ENCODE data around the gene PACRG. TPM values are rescaled to one million over a fixed set of nuclear protein-coding genes. Genes with fewer than 3 reads are reported as not detected.

Gene PACRG
- total and polyA plus RNA-seq, 2 experiments from 2014 or later = 0.17 to 0.68 TPM

DNA sequence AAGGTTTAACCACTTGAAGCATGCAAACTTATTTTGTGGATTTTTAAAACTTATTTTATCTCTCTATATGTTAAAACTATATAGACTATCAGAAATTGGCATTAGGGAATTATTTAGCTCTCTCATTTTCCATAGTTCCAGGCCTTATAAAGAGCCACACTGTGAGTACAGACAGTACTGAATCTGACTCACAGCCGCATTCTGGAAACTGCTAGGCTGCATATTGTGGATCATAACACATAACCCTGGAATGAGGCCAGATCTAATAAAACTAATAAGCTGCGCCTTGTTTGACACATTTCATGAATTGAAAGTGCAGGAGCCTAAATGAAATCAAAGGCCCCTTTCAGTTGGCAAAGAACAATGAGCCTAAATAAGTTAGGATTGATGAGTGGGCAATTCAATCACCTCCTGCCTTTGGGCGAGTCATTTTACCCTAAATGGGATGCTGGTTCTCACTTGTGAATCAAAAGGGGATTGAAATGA lies 308.4 kb downstream of the PACRG start:
- Histone ChIP-seq H3K4me3 (no peak overlapping the region), H3K27me3 (ENCODE audit: insufficient read depth) (no peaks in the 10 kb centered on the region), H2AFZ (no peak overlapping the region), H3F3A (replicated peaks; ENCODE audit: low read depth) (no peaks in the 10 kb centered on the region), H3K9me2 (ENCODE audit: insufficient read depth) (peaks cover 4% of the 10 kb centered on the region; the same call in 1 of the 2 replicates), H3K36me3 (ENCODE audit: insufficient read depth) (no peaks in the 10 kb centered on the region; the same call in 1 of the 2 replicates), H3K4me2 (no peak overlapping the region), H3K79me2 (replicated peaks; ENCODE audit: insufficient read depth) (no peaks in the 10 kb centered on the region), H3K4me1 (ENCODE audit: insufficient read depth) (no peaks in the 10 kb centered on the region), H3K27ac (ENCODE audit: low read depth) (no peak overlapping the region), H4K20me1 (replicated peaks; ENCODE audit: insufficient read depth) (no peaks in the 10 kb centered on the region)
- TF ChIP-seq, protein P1, sequence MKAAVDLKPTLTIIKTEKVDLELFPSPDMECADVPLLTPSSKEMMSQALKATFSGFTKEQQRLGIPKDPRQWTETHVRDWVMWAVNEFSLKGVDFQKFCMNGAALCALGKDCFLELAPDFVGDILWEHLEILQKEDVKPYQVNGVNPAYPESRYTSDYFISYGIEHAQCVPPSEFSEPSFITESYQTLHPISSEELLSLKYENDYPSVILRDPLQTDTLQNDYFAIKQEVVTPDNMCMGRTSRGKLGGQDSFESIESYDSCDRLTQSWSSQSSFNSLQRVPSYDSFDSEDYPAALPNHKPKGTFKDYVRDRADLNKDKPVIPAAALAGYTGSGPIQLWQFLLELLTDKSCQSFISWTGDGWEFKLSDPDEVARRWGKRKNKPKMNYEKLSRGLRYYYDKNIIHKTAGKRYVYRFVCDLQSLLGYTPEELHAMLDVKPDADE (IDR thresholded peaks at IDR 0.05) = no peak
- TF ChIP-seq, protein P2, sequence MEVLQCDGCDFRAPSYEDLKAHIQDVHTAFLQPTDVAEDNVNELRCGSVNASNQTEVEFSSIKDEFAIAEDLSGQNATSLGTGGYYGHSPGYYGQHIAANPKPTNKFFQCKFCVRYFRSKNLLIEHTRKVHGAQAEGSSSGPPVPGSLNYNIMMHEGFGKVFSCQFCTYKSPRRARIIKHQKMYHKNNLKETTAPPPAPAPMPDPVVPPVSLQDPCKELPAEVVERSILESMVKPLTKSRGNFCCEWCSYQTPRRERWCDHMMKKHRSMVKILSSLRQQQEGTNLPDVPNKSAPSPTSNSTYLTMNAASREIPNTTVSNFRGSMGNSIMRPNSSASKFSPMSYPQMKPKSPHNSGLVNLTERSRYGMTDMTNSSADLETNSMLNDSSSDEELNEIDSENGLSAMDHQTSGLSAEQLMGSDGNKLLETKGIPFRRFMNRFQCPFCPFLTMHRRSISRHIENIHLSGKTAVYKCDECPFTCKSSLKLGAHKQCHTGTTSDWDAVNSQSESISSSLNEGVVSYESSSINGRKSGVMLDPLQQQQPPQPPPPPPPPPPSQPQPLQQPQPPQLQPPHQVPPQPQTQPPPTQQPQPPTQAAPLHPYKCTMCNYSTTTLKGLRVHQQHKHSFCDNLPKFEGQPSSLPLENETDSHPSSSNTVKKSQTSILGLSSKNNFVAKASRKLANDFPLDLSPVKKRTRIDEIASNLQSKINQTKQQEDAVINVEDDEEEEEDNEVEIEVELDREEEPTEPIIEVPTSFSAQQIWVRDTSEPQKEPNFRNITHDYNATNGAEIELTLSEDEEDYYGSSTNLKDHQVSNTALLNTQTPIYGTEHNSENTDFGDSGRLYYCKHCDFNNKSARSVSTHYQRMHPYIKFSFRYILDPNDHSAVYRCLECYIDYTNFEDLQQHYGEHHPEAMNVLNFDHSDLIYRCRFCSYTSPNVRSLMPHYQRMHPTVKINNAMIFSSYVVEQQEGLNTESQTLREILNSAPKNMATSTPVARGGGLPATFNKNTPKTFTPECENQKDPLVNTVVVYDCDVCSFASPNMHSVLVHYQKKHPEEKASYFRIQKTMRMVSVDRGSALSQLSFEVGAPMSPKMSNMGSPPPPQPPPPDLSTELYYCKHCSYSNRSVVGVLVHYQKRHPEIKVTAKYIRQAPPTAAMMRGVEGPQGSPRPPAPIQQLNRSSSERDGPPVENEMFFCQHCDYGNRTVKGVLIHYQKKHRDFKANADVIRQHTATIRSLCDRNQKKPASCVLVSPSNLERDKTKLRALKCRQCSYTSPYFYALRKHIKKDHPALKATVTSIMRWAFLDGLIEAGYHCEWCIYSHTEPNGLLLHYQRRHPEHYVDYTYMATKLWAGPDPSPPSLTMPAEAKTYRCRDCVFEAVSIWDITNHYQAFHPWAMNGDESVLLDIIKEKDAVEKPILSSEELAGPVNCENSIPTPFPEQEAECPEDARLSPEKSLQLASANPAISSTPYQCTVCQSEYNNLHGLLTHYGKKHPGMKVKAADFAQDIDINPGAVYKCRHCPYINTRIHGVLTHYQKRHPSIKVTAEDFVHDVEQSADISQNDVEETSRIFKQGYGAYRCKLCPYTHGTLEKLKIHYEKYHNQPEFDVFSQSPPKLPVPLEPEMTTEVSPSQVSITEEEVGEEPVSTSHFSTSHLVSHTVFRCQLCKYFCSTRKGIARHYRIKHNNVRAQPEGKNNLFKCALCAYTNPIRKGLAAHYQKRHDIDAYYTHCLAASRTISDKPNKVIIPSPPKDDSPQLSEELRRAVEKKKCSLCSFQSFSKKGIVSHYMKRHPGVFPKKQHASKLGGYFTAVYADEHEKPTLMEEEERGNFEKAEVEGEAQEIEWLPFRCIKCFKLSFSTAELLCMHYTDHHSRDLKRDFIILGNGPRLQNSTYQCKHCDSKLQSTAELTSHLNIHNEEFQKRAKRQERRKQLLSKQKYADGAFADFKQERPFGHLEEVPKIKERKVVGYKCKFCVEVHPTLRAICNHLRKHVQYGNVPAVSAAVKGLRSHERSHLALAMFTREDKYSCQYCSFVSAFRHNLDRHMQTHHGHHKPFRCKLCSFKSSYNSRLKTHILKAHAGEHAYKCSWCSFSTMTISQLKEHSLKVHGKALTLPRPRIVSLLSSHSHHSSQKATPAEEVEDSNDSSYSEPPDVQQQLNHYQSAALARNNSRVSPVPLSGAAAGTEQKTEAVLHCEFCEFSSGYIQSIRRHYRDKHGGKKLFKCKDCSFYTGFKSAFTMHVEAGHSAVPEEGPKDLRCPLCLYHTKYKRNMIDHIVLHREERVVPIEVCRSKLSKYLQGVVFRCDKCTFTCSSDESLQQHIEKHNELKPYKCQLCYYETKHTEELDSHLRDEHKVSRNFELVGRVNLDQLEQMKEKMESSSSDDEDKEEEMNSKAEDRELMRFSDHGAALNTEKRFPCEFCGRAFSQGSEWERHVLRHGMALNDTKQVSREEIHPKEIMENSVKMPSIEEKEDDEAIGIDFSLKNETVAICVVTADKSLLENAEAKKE (CRISPR knock-in tag; IDR thresholded peaks at IDR 0.05) = no peak
- TF ChIP-seq STAT1 (IDR thresholded peaks at IDR 0.05; ENCODE audit: unreplicated experiment) (no peak), ZNF331 (CRISPR knock-in tag; IDR thresholded peaks at IDR 0.05; ENCODE audit: low read depth) (no peak), POLR2AphosphoS5 (IDR thresholded peaks at IDR 0.05; ENCODE audit: low read depth) (no peak), CREB1 (CRISPR knock-in tag; IDR thresholded peaks at IDR 0.05; ENCODE audit: low read depth) (no peak), EZH2 (IDR thresholded peaks at IDR 0.05; ENCODE audit: low read depth, unreplicated experiment) (no peak), REST (IDR thresholded peaks at IDR 0.05; ENCODE audit: unreplicated experiment) (no peak), ZNF114 (CRISPR knock-in tag; IDR thresholded peaks at IDR 0.05) (no peak), EZH2phosphoT487 (IDR thresholded peaks at IDR 0.05; ENCODE audit: unreplicated experiment) (no peak), JUNB (IDR thresholded peaks at IDR 0.05; ENCODE audit: unreplicated experiment) (no peak), NANOG (IDR thresholded peaks at IDR 0.05; ENCODE audit: borderline replicate concordance) (no peak)
- TF ChIP-seq, protein P3, sequence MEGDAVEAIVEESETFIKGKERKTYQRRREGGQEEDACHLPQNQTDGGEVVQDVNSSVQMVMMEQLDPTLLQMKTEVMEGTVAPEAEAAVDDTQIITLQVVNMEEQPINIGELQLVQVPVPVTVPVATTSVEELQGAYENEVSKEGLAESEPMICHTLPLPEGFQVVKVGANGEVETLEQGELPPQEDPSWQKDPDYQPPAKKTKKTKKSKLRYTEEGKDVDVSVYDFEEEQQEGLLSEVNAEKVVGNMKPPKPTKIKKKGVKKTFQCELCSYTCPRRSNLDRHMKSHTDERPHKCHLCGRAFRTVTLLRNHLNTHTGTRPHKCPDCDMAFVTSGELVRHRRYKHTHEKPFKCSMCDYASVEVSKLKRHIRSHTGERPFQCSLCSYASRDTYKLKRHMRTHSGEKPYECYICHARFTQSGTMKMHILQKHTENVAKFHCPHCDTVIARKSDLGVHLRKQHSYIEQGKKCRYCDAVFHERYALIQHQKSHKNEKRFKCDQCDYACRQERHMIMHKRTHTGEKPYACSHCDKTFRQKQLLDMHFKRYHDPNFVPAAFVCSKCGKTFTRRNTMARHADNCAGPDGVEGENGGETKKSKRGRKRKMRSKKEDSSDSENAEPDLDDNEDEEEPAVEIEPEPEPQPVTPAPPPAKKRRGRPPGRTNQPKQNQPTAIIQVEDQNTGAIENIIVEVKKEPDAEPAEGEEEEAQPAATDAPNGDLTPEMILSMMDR (conservative IDR thresholded peaks at IDR 0.05; ENCODE audit: low read depth in 2 of 2) = no peak
- Mint-ChIP-seq H3K9me3 (peaks cover 30% of the 10 kb centered on the region), H3K27me3 (ENCODE audit: insufficient read depth, low read depth, poor library complexity) (peaks cover 2% of the 10 kb centered on the region), H3K4me1 (no peaks in the 10 kb centered on the region), H3K27ac (no peak overlapping the region), H3K36me3 (ENCODE audit: low read depth) (peaks cover 9% of the 10 kb centered on the region; the same call in 1 of the 3 replicates), H3K4me3 (no peak overlapping the region)
- ATAC-seq (no peak), DNase-seq (ENCODE audit: low spot score) (no peak)
